HUES64 (cell line): ENCODE results near the gene CBX2.
A peak's percentile ranks its signal among the peaks of the same experiment; 100 is the strongest.

Source experiments
- H3K27ac ChIP-seq: 2 replicates; pipeline ENCODE4 v1.7.0; 2013; ENCODE audit warnings: low read depth, low read length, inconsistent platforms
- H3K27me3 ChIP-seq: 2 replicates; pipeline ENCODE4 v1.6.1; 2013; ENCODE audit warnings: mild to moderate bottlenecking, low read length; ENCODE audit not compliant: insufficient read depth
- H3K36me3 ChIP-seq: 2 replicates; pipeline ENCODE4 v1.6.1; 2013; ENCODE audit warnings: mild to moderate bottlenecking, low read length; ENCODE audit not compliant: insufficient read depth
- H3K4me1 ChIP-seq: 2 replicates; pipeline ENCODE4 v1.6.1; 2013; ENCODE audit warnings: mild to moderate bottlenecking, low read length, moderate library complexity; ENCODE audit not compliant: insufficient read depth
- H3K4me3 ChIP-seq: 2 replicates; pipeline ENCODE4 v1.5.1; 2013; ENCODE audit warnings: mild to moderate bottlenecking, low read length, moderate library complexity
- H3K9ac ChIP-seq: 2 replicates; pipeline ENCODE4 v1.6.1; 2013; ENCODE audit warnings: mild to moderate bottlenecking, low read depth, low read length
- H3K9me3 ChIP-seq: 2 replicates; pipeline ENCODE4 v1.6.1; 2013; ENCODE audit warnings: low read depth, low read length; ENCODE audit not compliant: insufficient read depth
- WGBS: fragments of 150-250, 120-280 bp; methylation state at CpG from one replicate; pipeline ENCODE4 v1.1.7; 2013; ENCODE audit warnings: missing lambda C conversion rate; 5-methylcytosine and 5-hydroxymethylcytosine counted together

The CBX2 gene

GRCh38 chr17:79791735-79792161 is 13.8 kb downstream of the CBX2 start:
- no peaks in the 10 kb centered on the region for H3K36me3 ChIP-seq
- peaks cover 43% of the 10 kb centered on the region for H3K4me1 ChIP-seq
- no peaks in the 10 kb centered on the region for H3K9me3 ChIP-seq
- no peak overlapping the region for H3K27ac ChIP-seq
- 5% methylated on average over 22 of the region's 26 CpGs for WGBS
- no peak overlapping the region for H3K9ac ChIP-seq
- H3K4me3 ChIP-seq: no peak overlapping the region
- peaks cover 98% of the 10 kb centered on the region for H3K27me3 ChIP-seq

GRCh38 chr17:79792341-79792871 is 14.5 kb downstream of the CBX2 start:
- Histone ChIP-seq H3K27me3 (peaks cover 94% of the 10 kb centered on the region), H3K27ac (no peak overlapping the region), H3K9ac (no peak overlapping the region), H3K36me3 (no peaks in the 10 kb centered on the region), H3K4me3 (no peak overlapping the region), H3K4me1 (peaks cover 43% of the 10 kb centered on the region), H3K9me3 (no peaks in the 10 kb centered on the region)
- 0% methylated on average over 17 of the region's 22 CpGs for WGBS

GRCh38 chr17:79792984-79793923 is 15.3 kb downstream of the CBX2 start:
- no peaks in the 10 kb centered on the region for H3K36me3 ChIP-seq
- 1% methylated on average over 62 of the region's 63 CpGs for WGBS
- H3K9me3 ChIP-seq: no peaks in the 10 kb centered on the region
- H3K4me3 ChIP-seq: peak overlapping the region; percentile 19
- H3K27me3 ChIP-seq: peaks cover 92% of the 10 kb centered on the region
- H3K4me1 ChIP-seq: peaks cover 38% of the 10 kb centered on the region
- no peak overlapping the region for H3K9ac ChIP-seq
- no peak overlapping the region for H3K27ac ChIP-seq

- peaks cover 36% of the 10 kb centered on the region for H3K4me1 ChIP-seq
- H3K27me3 ChIP-seq: peaks cover 92% of the 10 kb centered on the region
- H3K27ac ChIP-seq: no peak overlapping the region
- no peaks in the 10 kb centered on the region for H3K36me3 ChIP-seq
- WGBS: 0% methylated on average over 3 of the region's 3 CpGs
- H3K9me3 ChIP-seq: no peaks in the 10 kb centered on the region
- no peak overlapping the region for H3K9ac ChIP-seq
- H3K4me3 ChIP-seq: peak overlapping the region; percentile 19; the same call in 1 of the 2 replicates
These were observed 16.0 kb downstream of the CBX2 start for GRCh38 chr17:79793924-79794304.

GRCh38 chr17:79794659-79795511 is 16.9 kb downstream of the CBX2 start:
- Histone ChIP-seq H3K4me3 (peak overlapping the region; percentile 26), H3K27me3 (peaks cover 92% of the 10 kb centered on the region), H3K4me1 (peaks cover 39% of the 10 kb centered on the region), H3K36me3 (no peaks in the 10 kb centered on the region), H3K9ac (no peak overlapping the region), H3K9me3 (no peaks in the 10 kb centered on the region), H3K27ac (no peak overlapping the region)
- WGBS: 10% methylated on average over 47 of the region's 47 CpGs

- H3K27ac ChIP-seq: no peak overlapping the region
- peak overlapping the region; percentile 73 for H3K4me3 ChIP-seq
- no peaks in the 10 kb centered on the region for H3K36me3 ChIP-seq
- H3K27me3 ChIP-seq: peaks cover 92% of the 10 kb centered on the region
- WGBS: 36% methylated on average over 8 of the region's 8 CpGs
- peaks cover 43% of the 10 kb centered on the region for H3K4me1 ChIP-seq
- no peak overlapping the region for H3K9ac ChIP-seq
- H3K9me3 ChIP-seq: no peaks in the 10 kb centered on the region
These were observed 18.0 kb downstream of the CBX2 start for GRCh38 chr17:79795795-79796443.

- Histone ChIP-seq H3K27me3 (peaks cover 92% of the 10 kb centered on the region), H3K27ac (no peak overlapping the region), H3K4me3 (peak overlapping the region; percentile 73), H3K9me3 (no peaks in the 10 kb centered on the region), H3K4me1 (peaks cover 45% of the 10 kb centered on the region), H3K9ac (peak overlapping the region; percentile 80; the same call in 1 of the 2 replicates), H3K36me3 (no peaks in the 10 kb centered on the region)
- 1% methylated on average over 18 of the region's 19 CpGs for WGBS
These were observed 18.5 kb downstream of the CBX2 start for GRCh38 chr17:79796444-79796762.

- peak within 1 kb of the TSS; percentile 73 for H3K4me3 ChIP-seq
- no peaks in the 10 kb centered on the region for H3K9me3 ChIP-seq
- H3K27me3 ChIP-seq: peaks cover 92% of the 10 kb centered on the region
- WGBS: under 1% methylated on average over 79 of the region's 79 CpGs
- H3K9ac ChIP-seq: peak within 1 kb of the TSS; percentile 80
- no peaks in the 10 kb centered on the region for H3K36me3 ChIP-seq
- H3K4me1 ChIP-seq: peaks cover 46% of the 10 kb centered on the region
- peak within 1 kb of the TSS; percentile 80; the same call in 1 of the 2 replicates for H3K27ac ChIP-seq
These were observed 19.0 kb downstream of the CBX2 start, which contains the start of gene CBX8 for GRCh38 chr17:79796763-79797491. TSS of gene CBX8 (minus strand) at chr17:79797077. CDS start at chr17:79796998, 79 bp downstream.

GRCh38 chr17:79797492-79798298 is 19.7 kb downstream of the CBX2 start:
- Histone ChIP-seq H3K4me3 (peak overlapping the region; percentile 42), H3K4me1 (peaks cover 42% of the 10 kb centered on the region), H3K36me3 (no peaks in the 10 kb centered on the region), H3K27ac (no peak overlapping the region), H3K27me3 (peaks cover 92% of the 10 kb centered on the region), H3K9ac (no peak overlapping the region), H3K9me3 (peaks cover 5% of the 10 kb centered on the region; the same call in 1 of the 2 replicates)
- WGBS: under 1% methylated on average over 72 of the region's 89 CpGs
